Large intestine (tissue), 3 donors: ENCODE measurements around the gene ASPDH. TPM values are rescaled to one million over a fixed set of nuclear protein-coding genes. Genes with fewer than 3 reads are reported as not detected.
A peak's percentile ranks its signal among the peaks of the same experiment; 100 is the strongest.

Experiments used
- DNase-seq, 2 donors: peaks; one replicate each; pipeline versions ENCODE4 v3.0.0 to v3.0.0-alpha.2; 2013
- H3K27ac ChIP-seq: one replicate; pipeline ENCODE4 v1.5.1; 2013; ENCODE audit warnings: low read length
- H3K27me3 ChIP-seq: 2 replicates; pipeline ENCODE4 v1.6.1; 2013; ENCODE audit warnings: low read length; ENCODE audit not compliant: control insufficient read depth, insufficient read depth
- H3K36me3 ChIP-seq: 2 replicates; pipeline ENCODE4 v1.6.1; 2013; ENCODE audit warnings: low read length; ENCODE audit not compliant: control insufficient read depth, insufficient read depth
- H3K4me1 ChIP-seq: one replicate; pipeline ENCODE4 v1.6.1; 2013; ENCODE audit warnings: low read length; ENCODE audit not compliant: control insufficient read depth, insufficient read depth
- H3K4me3 ChIP-seq: one replicate; pipeline ENCODE4 v1.5.1; 2013; ENCODE audit warnings: low read length
- H3K9me3 ChIP-seq: one replicate; pipeline ENCODE4 v1.6.1; 2013; ENCODE audit warnings: mild to moderate bottlenecking, low read depth, low read length, moderate library complexity; ENCODE audit not compliant: control insufficient read depth
- WGBS: methylation state at CpG from one replicate; pipeline ENCODE4 v1.1.5; 2013; ENCODE audit warnings: low lambda C conversion rate; ENCODE audit not compliant: insufficient coverage; 5-methylcytosine and 5-hydroxymethylcytosine counted together
- polyA plus RNA-seq: library from polyadenylated mRNA; unstranded; fragments of 120-200 nt; gene quantifications from one replicate; pipeline ENCODE4 v1.2.1, GENCODE V29; 2013

The ASPDH gene
- polyA plus RNA-seq, 1 donor = 4.4 TPM

- H3K4me3 ChIP-seq = no peak overlapping the region
- H3K27me3 ChIP-seq = no peaks in the 10 kb centered on the region
- H3K27ac ChIP-seq = no peak overlapping the region
- no peaks in the 10 kb centered on the region for H3K36me3 ChIP-seq
- no CpG with 5 or more reads among the region's 10 CpGs for WGBS
- DNase-seq = no peak
- H3K4me1 ChIP-seq = peaks cover 9% of the 10 kb centered on the region
- no peaks in the 10 kb centered on the region for H3K9me3 ChIP-seq
Measured at GRCh38 chr19:50506700-50507099, 7.0 kb downstream of the ASPDH start.

GRCh38 chr19:50505856-50506611 is 7.7 kb downstream of the ASPDH start:
- no peaks in the 10 kb centered on the region for H3K9me3 ChIP-seq
- no peak for DNase-seq
- no CpG with 5 or more reads among the region's 30 CpGs for WGBS
- H3K4me3 ChIP-seq = no peak overlapping the region
- H3K36me3 ChIP-seq = no peaks in the 10 kb centered on the region
- H3K27ac ChIP-seq = no peak overlapping the region
- peaks cover 9% of the 10 kb centered on the region for H3K4me1 ChIP-seq
- peaks cover 2% of the 10 kb centered on the region for H3K27me3 ChIP-seq

GRCh38 chr19:50501568-50502475 is 11.9 kb downstream of the ASPDH start:
- H3K36me3 ChIP-seq = no peaks in the 10 kb centered on the region
- peaks cover 31% of the 10 kb centered on the region for H3K27me3 ChIP-seq
- no peak overlapping the region for H3K4me3 ChIP-seq
- no peak for DNase-seq
- peaks cover 6% of the 10 kb centered on the region for H3K4me1 ChIP-seq
- WGBS = no CpG with 5 or more reads among the region's 25 CpGs
- H3K27ac ChIP-seq = no peak overlapping the region
- H3K9me3 ChIP-seq = peaks cover 9% of the 10 kb centered on the region

GRCh38 chr19:50501186-50501567 is 12.5 kb downstream of the ASPDH start:
- Histone ChIP-seq H3K27me3 (peaks cover 37% of the 10 kb centered on the region), H3K4me1 (peaks cover 6% of the 10 kb centered on the region), H3K4me3 (no peak overlapping the region), H3K27ac (no peak overlapping the region), H3K36me3 (no peaks in the 10 kb centered on the region), H3K9me3 (peaks cover 9% of the 10 kb centered on the region)
- DNase-seq = no peak
- no CpG with 5 or more reads among the region's 12 CpGs for WGBS

DNA sequence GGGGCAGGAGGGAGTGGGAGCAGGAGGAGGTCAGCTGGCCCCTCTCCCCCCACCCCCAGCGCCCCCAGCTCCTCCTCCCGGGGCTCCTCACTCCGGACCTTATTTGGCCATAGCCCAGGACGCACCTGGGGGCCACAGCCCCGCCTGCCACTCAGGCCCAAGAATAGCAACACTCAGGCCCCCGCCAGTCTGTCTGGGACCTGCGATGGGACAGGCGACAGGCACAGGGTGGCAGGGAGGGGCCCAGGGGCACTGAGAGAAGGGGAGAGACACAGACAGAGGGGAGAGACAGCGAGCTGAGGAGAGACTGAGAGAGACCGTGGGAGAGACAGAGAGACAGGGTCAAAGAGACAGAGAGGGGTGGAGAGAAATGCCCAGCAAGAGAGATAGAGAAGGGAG is 13.0 kb downstream of the ASPDH start:
- WGBS = 30% methylated on average over 2 of the region's 10 CpGs
- H3K27ac ChIP-seq = no peak overlapping the region
- no peak for DNase-seq
- H3K27me3 ChIP-seq = peaks cover 38% of the 10 kb centered on the region
- H3K4me1 ChIP-seq = peaks cover 6% of the 10 kb centered on the region
- H3K9me3 ChIP-seq = peaks cover 9% of the 10 kb centered on the region
- no peaks in the 10 kb centered on the region for H3K36me3 ChIP-seq
- H3K4me3 ChIP-seq = no peak overlapping the region

DNA sequence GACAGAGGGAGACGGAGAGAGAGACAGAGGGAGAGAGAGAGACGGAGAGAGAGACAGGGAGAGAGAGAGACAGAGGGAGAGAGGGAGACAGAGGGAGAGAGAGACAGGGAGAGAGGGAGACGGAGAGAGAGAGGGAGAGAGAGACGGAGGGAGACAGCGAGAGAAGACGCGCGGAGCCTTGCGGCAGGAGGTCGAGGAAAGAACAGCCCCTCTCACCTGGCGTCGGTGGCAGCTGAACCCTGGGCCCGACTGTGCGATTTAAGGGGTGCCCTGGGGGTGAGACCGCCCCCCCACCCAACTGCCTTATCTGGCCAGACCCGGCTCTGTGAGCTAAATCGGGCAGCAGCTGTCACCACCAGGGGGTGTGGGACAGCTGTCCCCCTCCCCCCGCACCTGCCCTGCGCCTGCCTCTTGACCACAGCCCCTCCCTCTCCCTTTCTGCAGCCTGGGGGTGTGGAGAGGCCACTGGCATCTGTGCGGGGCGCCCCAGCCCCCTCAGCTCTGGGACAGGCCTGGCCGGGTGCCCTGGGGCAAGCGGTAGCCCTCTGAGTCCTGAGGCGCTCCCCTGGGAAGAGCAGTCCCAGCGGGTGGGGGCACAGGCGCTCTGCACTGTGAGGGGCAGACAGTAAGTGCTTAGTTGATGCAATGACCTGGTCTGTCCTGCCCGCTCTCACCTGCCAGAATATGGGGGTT is 13.5 kb downstream of the ASPDH start:
- Histone ChIP-seq H3K4me3 (no peak overlapping the region), H3K27ac (no peak overlapping the region), H3K36me3 (no peaks in the 10 kb centered on the region), H3K27me3 (peaks cover 38% of the 10 kb centered on the region), H3K9me3 (peaks cover 9% of the 10 kb centered on the region), H3K4me1 (peaks cover 6% of the 10 kb centered on the region)
- WGBS = 28% methylated on average over 3 of the region's 27 CpGs
- DNase-seq = peak in 1 of 2 donors; percentile 46

DNA sequence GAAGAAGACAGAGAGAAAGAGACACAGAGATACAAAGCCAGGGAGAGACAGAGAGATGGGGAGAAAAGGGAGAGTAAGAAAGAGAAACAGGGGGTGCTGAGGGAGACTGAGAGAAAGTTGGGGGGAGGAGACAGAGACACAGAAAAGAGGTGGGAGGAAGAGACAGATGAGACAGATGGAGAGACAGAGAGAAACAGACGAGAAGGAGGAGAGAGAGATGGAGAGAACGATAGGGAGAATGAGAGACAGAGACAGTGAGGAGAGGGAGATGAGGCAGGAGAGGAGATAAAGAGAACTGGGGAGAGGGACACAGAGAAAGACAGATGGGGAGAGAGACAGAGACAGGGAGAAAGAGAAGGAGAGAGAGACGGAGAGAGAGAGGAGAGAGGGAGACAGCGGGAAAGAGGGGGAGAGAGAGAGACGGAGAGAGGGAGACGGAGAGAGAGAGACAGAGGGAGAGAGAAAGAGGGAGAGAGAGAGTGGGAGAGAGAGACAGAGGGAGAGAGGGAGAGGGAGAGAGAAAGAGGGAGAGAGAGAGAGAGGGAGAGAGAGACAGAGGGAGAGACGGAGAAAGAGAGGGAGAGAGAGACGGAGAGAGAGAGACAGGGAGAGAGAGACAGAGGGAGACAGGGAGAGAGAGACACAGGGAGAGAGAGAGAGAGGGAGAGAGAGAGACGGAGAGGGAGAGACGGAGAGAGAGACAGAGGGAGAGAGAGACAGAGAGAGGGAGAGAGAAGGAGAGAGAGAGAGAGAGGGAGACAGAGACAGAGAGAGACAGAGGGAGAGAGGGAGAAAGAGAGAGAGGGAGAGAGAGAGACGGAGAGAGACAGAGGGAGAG is 15.3 kb downstream of the ASPDH start:
- Histone ChIP-seq H3K4me1 (peaks cover 6% of the 10 kb centered on the region), H3K36me3 (no peaks in the 10 kb centered on the region), H3K27me3 (peaks cover 38% of the 10 kb centered on the region), H3K4me3 (no peak overlapping the region), H3K27ac (no peak overlapping the region), H3K9me3 (peaks cover 9% of the 10 kb centered on the region)
- WGBS = 75% methylated on average over 11 of the region's 11 CpGs
- no peak for DNase-seq

DNA sequence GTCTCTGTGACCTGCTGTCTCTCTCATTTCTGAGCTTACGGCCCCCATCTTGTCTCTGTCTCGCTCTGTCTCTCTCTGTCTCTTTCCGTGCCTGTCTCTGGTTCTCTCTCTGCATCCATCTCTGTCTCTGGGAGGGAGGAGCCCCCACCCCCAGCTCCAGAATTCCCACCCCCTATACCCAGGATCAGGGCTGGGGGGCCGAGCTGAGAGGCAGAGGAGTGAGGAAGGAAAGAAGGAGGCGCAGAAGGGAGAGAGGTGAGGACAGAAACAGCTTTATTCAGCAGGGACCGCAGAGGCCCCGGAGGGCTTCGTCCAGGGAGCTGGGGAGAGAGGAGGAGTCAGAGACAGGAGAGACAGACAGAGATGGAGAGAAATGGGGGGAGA is 16.7 kb downstream of the ASPDH start:
- Histone ChIP-seq H3K9me3 (peaks cover 9% of the 10 kb centered on the region), H3K36me3 (no peaks in the 10 kb centered on the region), H3K4me1 (peaks cover 11% of the 10 kb centered on the region), H3K27ac (no peak overlapping the region), H3K4me3 (no peak overlapping the region), H3K27me3 (peaks cover 38% of the 10 kb centered on the region)
- no peak for DNase-seq
- WGBS = 54% methylated on average over 3 of the region's 8 CpGs

DNA sequence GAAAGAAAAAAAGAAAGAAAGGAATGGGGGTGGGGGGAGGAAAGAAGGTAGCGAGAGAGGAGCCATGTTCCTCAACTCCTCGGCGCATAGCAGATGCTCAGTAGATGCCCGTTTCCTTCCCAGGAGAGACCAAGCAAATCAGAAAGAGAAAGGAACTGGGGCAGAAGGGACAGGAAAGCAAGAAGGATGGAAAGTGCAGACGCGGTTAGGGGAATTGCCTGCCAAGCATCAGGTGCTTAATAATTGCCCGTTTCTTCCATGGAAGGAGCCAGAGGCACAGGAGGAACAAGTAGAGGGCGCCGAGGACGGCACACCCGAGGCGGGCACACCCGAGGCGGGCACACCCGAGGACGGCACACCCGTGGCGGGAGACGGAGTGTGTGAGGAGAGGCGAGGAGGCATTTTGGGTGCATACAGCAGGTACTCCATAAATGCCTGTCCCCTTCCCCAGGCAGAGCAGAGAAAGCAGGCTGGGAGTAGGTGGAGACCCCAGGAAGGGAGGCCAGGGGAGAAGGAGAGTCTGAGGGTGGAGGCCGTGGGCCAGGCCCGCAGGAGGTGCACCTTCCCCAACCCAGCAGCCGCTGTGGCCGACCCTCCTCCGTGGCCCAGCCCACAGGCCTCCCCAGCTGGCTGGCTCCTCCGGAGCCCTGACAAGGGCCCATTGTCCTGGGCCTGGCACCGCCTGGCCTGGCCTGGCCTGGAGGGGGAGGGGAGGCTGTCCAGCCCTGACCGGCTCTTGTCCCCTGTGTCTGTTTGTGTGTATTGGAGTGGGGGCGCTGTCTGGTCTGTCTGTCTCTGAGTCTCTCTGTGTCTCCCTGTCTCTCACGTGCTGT is 17.3 kb downstream of the ASPDH start:
- Histone ChIP-seq H3K9me3 (peaks cover 9% of the 10 kb centered on the region), H3K27ac (no peak overlapping the region), H3K27me3 (peaks cover 38% of the 10 kb centered on the region), H3K36me3 (no peaks in the 10 kb centered on the region), H3K4me3 (no peak overlapping the region), H3K4me1 (peaks cover 13% of the 10 kb centered on the region)
- 92% methylated on average over 3 of the region's 30 CpGs for WGBS
- no peak for DNase-seq
